Activated T-cell treated with anti-CD3 and anti-CD28 coated beads for 1 hour (primary cell): ENCODE measurements around the gene CDX1.
"Not testable (repeated sequence)": the region's sequence is repeated elsewhere in the genome, so short reads cannot be mapped to it uniquely, and the experiment has no call there.

ENCODE experiments used
- DNase-seq: peaks from one replicate; pipeline ENCODE4 v3.0.0-alpha.2; 2020; ENCODE audit warnings: low read depth

CDX1 gene

GRCh38 chr5:150233706-150234105 is 67.1 kb downstream of the CDX1 start:
- not testable (repeated sequence) for DNase-seq
